Measurements from ENCODE around the gene ULK2. TPM values are rescaled to one million over a fixed set of nuclear protein-coding genes. Genes with fewer than 3 reads are reported as not detected.
"Not testable (repeated sequence)": the region's sequence is repeated elsewhere in the genome, so short reads cannot be mapped to it uniquely, and the experiment has no call there.

ULK2 gene
- total RNA-seq, 1 experiment from 2014 or later = 30.2 TPM

- Histone ChIP-seq H3K27me3 (ENCODE audit: low read length) (no peaks in the 10 kb centered on the region), H3K79me2 (ENCODE audit: low read length) (no peaks in the 10 kb centered on the region), H3F3A (ENCODE audit: low read length, unreplicated experiment) (no peaks in the 10 kb centered on the region), H3K36me3 (ENCODE audit: low read depth, low read length) (no peaks in the 10 kb centered on the region), H3K9ac (ENCODE audit: low read length) (no peak overlapping the region), H3K4me2 (ENCODE audit: low read length) (peak overlapping the region; percentile 50), H2AFZ (ENCODE audit: low read length) (no peak overlapping the region), H3K27ac (ENCODE audit: low read length) (peak overlapping the region; percentile 58), H3K9me3 (ENCODE audit: low read length) (no peaks in the 10 kb centered on the region), H4K20me1 (ENCODE audit: low read length) (no peaks in the 10 kb centered on the region), H3K4me3 (ENCODE audit: low read length) (no peak overlapping the region), H3K4me1 (ENCODE audit: insufficient read depth, low read length) (peaks cover 37% of the 10 kb centered on the region), H3K9me2 (replicated peaks; ENCODE audit: low read length) (no peaks in the 10 kb centered on the region)
- intact Hi-C loops (cut with micrococcal nuclease) = no loop called here
- CTCF ChIA-PET = no interaction called here
- ATAC-seq (peak; percentile 86), DNase-seq (peak; percentile 93)
- BruUV-seq (replicated peaks) = no TSS peak
- TF ChIP-seq EZH2 (IDR thresholded peaks at IDR 0.05; ENCODE audit: low read length, unreplicated experiment) = no peak
- TF ChIP-seq EZH2phosphoT487 (IDR thresholded peaks at IDR 0.05; ENCODE audit: borderline replicate concordance, low read length) = no peak
- no peak for TF ChIP-seq CTCF (conservative IDR thresholded peaks at IDR 0.05; ENCODE audit: low read depth, low read length)
- POLR2A ChIA-PET (ENCODE audit: unreplicated experiment) = no interaction called here
Observed at GRCh38 chr17:19897903-19898302, 30.2 kb upstream of the ULK2 start.

GRCh38 chr17:19897090-19897837, 29.5 kb upstream of the ULK2 start:
- Histone ChIP-seq H2AFZ (ENCODE audit: low read length) (no peak overlapping the region), H3K9ac (ENCODE audit: low read length) (no peak overlapping the region), H3K9me2 (replicated peaks; ENCODE audit: low read length) (no peaks in the 10 kb centered on the region), H3K27me3 (ENCODE audit: low read length) (no peaks in the 10 kb centered on the region), H3K9me3 (ENCODE audit: low read length) (no peaks in the 10 kb centered on the region), H3K4me3 (ENCODE audit: low read length) (no peak overlapping the region; the same call in 1 of the 2 replicates), H3K4me2 (ENCODE audit: low read length) (peak overlapping the region; percentile 50), H3F3A (ENCODE audit: low read length, unreplicated experiment) (no peaks in the 10 kb centered on the region), H4K20me1 (ENCODE audit: low read length) (no peaks in the 10 kb centered on the region), H3K36me3 (ENCODE audit: low read depth, low read length) (no peaks in the 10 kb centered on the region), H3K27ac (ENCODE audit: low read length) (peak overlapping the region; percentile 58), H3K4me1 (ENCODE audit: insufficient read depth, low read length) (peaks cover 37% of the 10 kb centered on the region), H3K79me2 (ENCODE audit: low read length) (no peaks in the 10 kb centered on the region)
- ATAC-seq = no peak
- BruUV-seq (replicated peaks) = no TSS peak
- ChIA-PET POLR2A (ENCODE audit: unreplicated experiment) (no interaction called here), CTCF (no interaction called here)
- TF ChIP-seq EZH2phosphoT487 (IDR thresholded peaks at IDR 0.05; ENCODE audit: borderline replicate concordance, low read length) = no peak
- no peak for TF ChIP-seq CTCF (conservative IDR thresholded peaks at IDR 0.05; ENCODE audit: low read depth, low read length)
- TF ChIP-seq EZH2 (IDR thresholded peaks at IDR 0.05; ENCODE audit: low read length, unreplicated experiment) = no peak
- DNase-seq = peak; percentile 85
- intact Hi-C loops (cut with micrococcal nuclease) = no loop called here

GRCh38 chr17:19896679-19897078, 28.9 kb upstream of the ULK2 start:
- no peak overlapping the region for H3K27ac ChIP-seq (ENCODE audit: low read length)
- no peak overlapping the region for H3K4me3 ChIP-seq (ENCODE audit: low read length)
- no peak overlapping the region for H2AFZ ChIP-seq (ENCODE audit: low read length)
- no peaks in the 10 kb centered on the region for H3F3A ChIP-seq (ENCODE audit: low read length, unreplicated experiment)
- intact Hi-C loops (cut with micrococcal nuclease) = no loop called here
- TF ChIP-seq EZH2phosphoT487 (IDR thresholded peaks at IDR 0.05; ENCODE audit: borderline replicate concordance, low read length) (no peak), EZH2 (IDR thresholded peaks at IDR 0.05; ENCODE audit: low read length, unreplicated experiment) (no peak), CTCF (conservative IDR thresholded peaks at IDR 0.05; ENCODE audit: low read depth, low read length) (no peak)
- POLR2A ChIA-PET (ENCODE audit: unreplicated experiment) = no interaction called here
- ATAC-seq (no peak), DNase-seq (no peak)
- H3K4me1 ChIP-seq (ENCODE audit: insufficient read depth, low read length) = peaks cover 37% of the 10 kb centered on the region
- H3K4me2 ChIP-seq (ENCODE audit: low read length) = peak overlapping the region; percentile 50
- no peaks in the 10 kb centered on the region for H4K20me1 ChIP-seq (ENCODE audit: low read length)
- H3K27me3 ChIP-seq (ENCODE audit: low read length) = no peaks in the 10 kb centered on the region
- BruUV-seq (replicated peaks) = no TSS peak
- no peak overlapping the region for H3K9ac ChIP-seq (ENCODE audit: low read length)
- CTCF ChIA-PET = no interaction called here
- H3K9me2 ChIP-seq (replicated peaks; ENCODE audit: low read length) = no peaks in the 10 kb centered on the region
- no peaks in the 10 kb centered on the region for H3K36me3 ChIP-seq (ENCODE audit: low read depth, low read length)
- H3K79me2 ChIP-seq (ENCODE audit: low read length) = no peaks in the 10 kb centered on the region
- no peaks in the 10 kb centered on the region for H3K9me3 ChIP-seq (ENCODE audit: low read length)

- CTCF ChIA-PET; H3K4me1 ChIP-seq (ENCODE audit: insufficient read depth, low read length); H3K27me3 ChIP-seq (ENCODE audit: low read length); H3K9me3 ChIP-seq (ENCODE audit: low read length); H3F3A ChIP-seq (ENCODE audit: low read length, unreplicated experiment); H3K79me2 ChIP-seq (ENCODE audit: low read length); DNase-seq; ATAC-seq; H3K9me2 ChIP-seq (replicated peaks; ENCODE audit: low read length); H3K27ac ChIP-seq (ENCODE audit: low read length); H2AFZ ChIP-seq (ENCODE audit: low read length); H3K9ac ChIP-seq (ENCODE audit: low read length); H3K4me2 ChIP-seq (ENCODE audit: low read length); H4K20me1 ChIP-seq (ENCODE audit: low read length); POLR2A ChIA-PET (ENCODE audit: unreplicated experiment); intact Hi-C loops (cut with micrococcal nuclease); H3K4me3 ChIP-seq (ENCODE audit: low read length); BruUV-seq (replicated peaks); H3K36me3 ChIP-seq (ENCODE audit: low read depth, low read length): not testable (repeated sequence)
Observed at GRCh38 chr17:19890554-19890953, 22.8 kb upstream of the ULK2 start.

All from PC-3 (cell line).